Loucy (cell line): Measurements from ENCODE around the gene IRS1.
A peak's percentile ranks its signal among the peaks of the same experiment; 100 is the strongest.

Source experiments
- EZH2phosphoT487 ChIP-seq: fragments of 200-600 bp; IDR thresholded peaks from 2 replicates; pipeline ENCODE4 v1.6.1; 2018; ENCODE audit warnings: antibody characterized with exemption, mild to moderate bottlenecking, moderate library complexity, borderline replicate concordance
- TF ChIP-seq, protein P1 (sequence below): fragments of 200-600 bp; sonication (generic); conservative IDR thresholded peaks from 2 replicates; pipeline ENCODE4 v1.5.1; 2014; ENCODE audit warnings: mild to moderate bottlenecking, antibody characterized with exemption, low read length

DNA sequence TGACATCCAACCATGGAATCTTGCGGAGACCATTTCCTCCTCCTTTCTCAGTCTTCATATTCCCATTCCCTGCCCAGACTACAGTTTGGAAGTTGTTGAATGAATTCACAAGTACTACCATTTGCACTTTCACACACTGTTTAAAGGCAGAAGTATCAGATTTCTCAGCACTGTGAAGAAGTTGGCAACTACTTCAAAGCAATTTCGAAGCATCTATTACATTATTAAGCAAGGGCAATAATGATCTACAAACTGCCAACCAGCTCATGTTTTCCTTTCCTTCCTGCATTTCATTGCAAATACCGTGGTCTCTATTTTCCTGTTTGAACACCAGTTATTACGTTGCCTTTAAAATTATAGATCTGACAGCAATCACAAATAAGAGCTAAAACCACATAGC is 105.5 kb downstream of the IRS1 start:
- TF ChIP-seq, protein P1, sequence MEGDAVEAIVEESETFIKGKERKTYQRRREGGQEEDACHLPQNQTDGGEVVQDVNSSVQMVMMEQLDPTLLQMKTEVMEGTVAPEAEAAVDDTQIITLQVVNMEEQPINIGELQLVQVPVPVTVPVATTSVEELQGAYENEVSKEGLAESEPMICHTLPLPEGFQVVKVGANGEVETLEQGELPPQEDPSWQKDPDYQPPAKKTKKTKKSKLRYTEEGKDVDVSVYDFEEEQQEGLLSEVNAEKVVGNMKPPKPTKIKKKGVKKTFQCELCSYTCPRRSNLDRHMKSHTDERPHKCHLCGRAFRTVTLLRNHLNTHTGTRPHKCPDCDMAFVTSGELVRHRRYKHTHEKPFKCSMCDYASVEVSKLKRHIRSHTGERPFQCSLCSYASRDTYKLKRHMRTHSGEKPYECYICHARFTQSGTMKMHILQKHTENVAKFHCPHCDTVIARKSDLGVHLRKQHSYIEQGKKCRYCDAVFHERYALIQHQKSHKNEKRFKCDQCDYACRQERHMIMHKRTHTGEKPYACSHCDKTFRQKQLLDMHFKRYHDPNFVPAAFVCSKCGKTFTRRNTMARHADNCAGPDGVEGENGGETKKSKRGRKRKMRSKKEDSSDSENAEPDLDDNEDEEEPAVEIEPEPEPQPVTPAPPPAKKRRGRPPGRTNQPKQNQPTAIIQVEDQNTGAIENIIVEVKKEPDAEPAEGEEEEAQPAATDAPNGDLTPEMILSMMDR: no peak
- TF ChIP-seq EZH2phosphoT487: peak; percentile 42; the same call in 1 of the 2 replicates
